OCI-LY7 (cell line): ENCODE measurements around the gene PODXL. TPM values are rescaled to one million over a fixed set of nuclear protein-coding genes. Genes with fewer than 3 reads are reported as not detected.

Experiments
- BruUV-seq: library from RNA; stranded (reverse); fragments of 400-500 nt; replicated peaks from 2 replicates; lab custom pipeline; 2021; lab: Mats Ljungman, UMichigan
- CTCF ChIA-PET: fragments of 300-600 bp; sonication (Branson Sonifier 250); formaldehyde crosslinking; loops from one replicate; lab custom pipeline; 2022; ENCODE audit warnings: antibody characterized with exemption; ENCODE audit not compliant: unreplicated experiment; lab: Charles Lee
- POLR2A ChIA-PET: fragments of 300-600 bp; sonication (Branson Sonifier 250); formaldehyde crosslinking; loops from one replicate; lab custom pipeline; 2022; ENCODE audit warnings: antibody characterized with exemption; lab: Charles Lee
- DNase-seq: peaks from one replicate; pipeline ENCODE4 v3.0.0-alpha.2; 2015; ENCODE audit warnings: low spot score
- H2AFZ ChIP-seq: fragments of 200-600 bp; sonication (generic), shearing (Covaris generic); 2 replicates; pipeline ENCODE4 v1.6.1; 2014; ENCODE audit warnings: mild to moderate bottlenecking, antibody characterized with exemption, low read length, moderate library complexity
- H3K27ac ChIP-seq: fragments of 200-600 bp; sonication (generic); 2 replicates; pipeline ENCODE4 v1.5.1; 2014; ENCODE audit warnings: mixed run types, low read depth, mild to moderate bottlenecking, moderate library complexity, low read length, inconsistent platforms; ENCODE audit not compliant: poor library complexity, severe bottlenecking
- H3K36me3 ChIP-seq: fragments of 200-600 bp; sonication (generic); 2 replicates; pipeline ENCODE4 v1.6.1; 2014; ENCODE audit warnings: mild to moderate bottlenecking, antibody characterized with exemption, low read length, moderate library complexity, mixed read lengths; ENCODE audit not compliant: insufficient read depth
- H3K4me1 ChIP-seq: fragments of 200-600 bp; sonication (generic); 2 replicates; pipeline ENCODE4 v1.5.1; 2014; ENCODE audit warnings: mild to moderate bottlenecking, low read length; ENCODE audit not compliant: insufficient read depth, poor library complexity, severe bottlenecking
- H3K4me2 ChIP-seq: fragments of 200-600 bp; sonication (generic); 2 replicates; pipeline ENCODE4 v1.6.1; 2014; ENCODE audit warnings: mild to moderate bottlenecking, low read length
- H3K4me3 ChIP-seq: fragments of 200-600 bp; sonication (generic); 2 replicates; pipeline ENCODE4 v1.5.1; 2014; ENCODE audit warnings: mild to moderate bottlenecking, low read depth, low read length; ENCODE audit not compliant: poor library complexity, severe bottlenecking
- H3K79me2 ChIP-seq: fragments of 200-600 bp; sonication (generic); 2 replicates; pipeline ENCODE4 v1.6.1; 2016; ENCODE audit warnings: low read depth, mild to moderate bottlenecking, low read length, moderate library complexity, mixed read lengths; ENCODE audit not compliant: insufficient read depth
- H3K9me2 ChIP-seq: fragments of 200-600 bp; sonication (generic); 2 replicates; pipeline ENCODE4 v1.6.1; 2016; ENCODE audit warnings: mild to moderate bottlenecking, low read length, mixed read lengths; ENCODE audit not compliant: insufficient read depth
- H3K9me3 ChIP-seq: fragments of 200-600 bp; sonication (generic); 2 replicates; pipeline ENCODE4 v1.6.1; 2014; ENCODE audit warnings: mild to moderate bottlenecking, mixed run types, low read length, mixed read lengths
- H4K20me1 ChIP-seq: fragments of 200-600 bp; sonication (generic); 2 replicates; pipeline ENCODE4 v1.6.1; 2014; ENCODE audit warnings: mild to moderate bottlenecking, antibody characterized with exemption, low read length, moderate library complexity, mixed read lengths; ENCODE audit not compliant: insufficient read depth
- EZH2phosphoT487 ChIP-seq: fragments of 200-600 bp; sonication (generic); IDR thresholded peaks from 2 replicates; pipeline ENCODE4 v1.6.1; 2018; ENCODE audit warnings: low read depth, borderline replicate concordance, mild to moderate bottlenecking, mixed run types, antibody characterized with exemption, low read length, moderate library complexity, mixed read lengths
- intact Hi-C: fragments of 100-400 bp; cut with micrococcal nuclease; formaldehyde crosslinking; loops from one replicate; pipeline ENCODE4 v1.10.0; 2022; ENCODE audit not compliant: unreplicated experiment
- total RNA-seq, 2 experiments: library from RNA; depleted of rRNA in 1 of 2; stranded (reverse); fragments of >200 nt in 1 of 2; shearing (Covaris generic) in 1 of 2; gene quantifications; 2 replicates each; pipeline ENCODE4 v1.2.3, GENCODE V29; 2014 to 2022
- TF ChIP-seq, protein P1 (sequence below): fragments of 200-600 bp; sonication (generic); conservative IDR thresholded peaks from 2 replicates; pipeline ENCODE4 v1.5.1; 2014; ENCODE audit warnings: mild to moderate bottlenecking, antibody characterized with exemption, low read length, moderate library complexity, mixed read lengths

PODXL gene
- total RNA-seq, 2 experiments from 2014 or later, result 0.32 to 2.1 TPM

- BruUV-seq, result no TSS peak
- Histone ChIP-seq H3K9me3 (no peaks in the 10 kb centered on the region), H3K4me2 (no peak overlapping the region), H4K20me1 (peaks cover 3% of the 10 kb centered on the region; the same call in 1 of the 2 replicates), H3K79me2 (no peaks in the 10 kb centered on the region), H2AFZ (no peak overlapping the region), H3K36me3 (no peaks in the 10 kb centered on the region), H3K9me2 (no peaks in the 10 kb centered on the region), H3K27ac (no peak overlapping the region), H3K4me3 (no peak overlapping the region), H3K4me1 (peaks cover 4% of the 10 kb centered on the region)
- TF ChIP-seq, protein P1, sequence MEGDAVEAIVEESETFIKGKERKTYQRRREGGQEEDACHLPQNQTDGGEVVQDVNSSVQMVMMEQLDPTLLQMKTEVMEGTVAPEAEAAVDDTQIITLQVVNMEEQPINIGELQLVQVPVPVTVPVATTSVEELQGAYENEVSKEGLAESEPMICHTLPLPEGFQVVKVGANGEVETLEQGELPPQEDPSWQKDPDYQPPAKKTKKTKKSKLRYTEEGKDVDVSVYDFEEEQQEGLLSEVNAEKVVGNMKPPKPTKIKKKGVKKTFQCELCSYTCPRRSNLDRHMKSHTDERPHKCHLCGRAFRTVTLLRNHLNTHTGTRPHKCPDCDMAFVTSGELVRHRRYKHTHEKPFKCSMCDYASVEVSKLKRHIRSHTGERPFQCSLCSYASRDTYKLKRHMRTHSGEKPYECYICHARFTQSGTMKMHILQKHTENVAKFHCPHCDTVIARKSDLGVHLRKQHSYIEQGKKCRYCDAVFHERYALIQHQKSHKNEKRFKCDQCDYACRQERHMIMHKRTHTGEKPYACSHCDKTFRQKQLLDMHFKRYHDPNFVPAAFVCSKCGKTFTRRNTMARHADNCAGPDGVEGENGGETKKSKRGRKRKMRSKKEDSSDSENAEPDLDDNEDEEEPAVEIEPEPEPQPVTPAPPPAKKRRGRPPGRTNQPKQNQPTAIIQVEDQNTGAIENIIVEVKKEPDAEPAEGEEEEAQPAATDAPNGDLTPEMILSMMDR, result peak; percentile 92
- no peak for TF ChIP-seq EZH2phosphoT487
- ChIA-PET POLR2A (interaction anchor here (0.6 to 1.1 kb wide), 3 partner anchors 14 to 627 kb away, joined by 3 read pairs; no protein-coding TSS in a partner anchor), CTCF (interaction anchor here (0.5 to 0.7 kb wide), 2 partner anchors 15 to 36 kb away, joined by 3 read pairs; no protein-coding TSS in a partner anchor)
- DNase-seq, result peak; percentile 73
- intact Hi-C loops, result loop anchor here (1.0 to 10.0 kb wide), 2 partner anchors 147 to 663 kb away; no protein-coding TSS in a partner anchor
Measured at GRCh38 chr7:131507592-131508331, 48.7 kb downstream of the PODXL start.

- H3K4me1 ChIP-seq, result peaks cover 4% of the 10 kb centered on the region
- BruUV-seq, result no TSS peak
- DNase-seq, result no peak
- ChIA-PET CTCF (no interaction called here), POLR2A (interaction anchor here (0.6 to 1.1 kb wide), 3 partner anchors 13 to 449 kb away, joined by 3 read pairs; no protein-coding TSS in a partner anchor)
- H3K4me2 ChIP-seq, result no peak overlapping the region
- intact Hi-C loops, result loop anchor here (10.0 kb wide), 1 partner anchor 662 kb away; no protein-coding TSS in a partner anchor
- H3K36me3 ChIP-seq, result no peaks in the 10 kb centered on the region
- H2AFZ ChIP-seq, result no peak overlapping the region
- peaks cover 3% of the 10 kb centered on the region; the same call in 1 of the 2 replicates for H4K20me1 ChIP-seq
- no peaks in the 10 kb centered on the region for H3K9me2 ChIP-seq
- no peak overlapping the region for H3K4me3 ChIP-seq
- no peaks in the 10 kb centered on the region for H3K9me3 ChIP-seq
- TF ChIP-seq, protein P1, result no peak; the same call in 1 of the 2 replicates
- no peak for TF ChIP-seq EZH2phosphoT487
- no peaks in the 10 kb centered on the region for H3K79me2 ChIP-seq
- no peak overlapping the region for H3K27ac ChIP-seq
Measured at GRCh38 chr7:131506597-131506996, 49.8 kb downstream of the PODXL start.
